Pulmonary artery endothelial cell (primary cell): ENCODE measurements around the gene CLEC9A. TPM values are rescaled to one million over a fixed set of nuclear protein-coding genes. Genes with fewer than 3 reads are reported as not detected.
"Not testable (repeated sequence)": the region's sequence is repeated elsewhere in the genome, so short reads cannot be mapped to it uniquely, and the experiment has no call there.

Experiments
- DNase-seq: peaks from one replicate; pipeline ENCODE4 v3.0.0-alpha.2; 2011; ENCODE audit warnings: low read depth, low spot score
- total RNA-seq: library from RNA; depleted of rRNA; stranded (reverse); fragments of >200 nt; gene quantifications from 2 replicates; pipeline ENCODE4 v1.2.3, GENCODE V29; 2014

The CLEC9A gene
- total RNA-seq, result not detected in 2 replicates

- no peak for DNase-seq
Measured at GRCh38 chr12:10030446-10030845, at the start of gene CLEC9A. TSS of gene CLEC9A (plus strand) at chr12:10030682. CDS start at chr12:10052688, 22,006 bp downstream.

- no peak for DNase-seq
Measured at GRCh38 chr12:9991876-9992275, 38.6 kb upstream of the CLEC9A start.

- no peak for DNase-seq
Measured at GRCh38 chr12:9992296-9992695, 38.2 kb upstream of the CLEC9A start.

- no peak for DNase-seq
Measured at GRCh38 chr12:9999016-9999415, 31.5 kb upstream of the CLEC9A start, which contains the start of gene CLEC1B. TSS of gene CLEC1B (minus strand) at chr12:9999121. CDS start at chr12:9999100, 21 bp downstream.

GRCh38 chr12:10001171-10001776 is 29.2 kb upstream of the CLEC9A start:
- no peak for DNase-seq

- no peak for DNase-seq
Measured at GRCh38 chr12:10012630-10013330, 17.7 kb upstream of the CLEC9A start.

GRCh38 chr12:10015450-10015849 is 15.0 kb upstream of the CLEC9A start:
- no peak for DNase-seq

- DNase-seq, result peak; percentile 79
Measured at GRCh38 chr12:10016881-10017280, 13.6 kb upstream of the CLEC9A start.

- no peak for DNase-seq
Measured at GRCh38 chr12:10018386-10018785, 12.1 kb upstream of the CLEC9A start.

- DNase-seq, result no peak
Measured at GRCh38 chr12:10021342-10021741, 9.1 kb upstream of the CLEC9A start.

- no peak for DNase-seq
Measured at GRCh38 chr12:10025236-10025635, 5.2 kb upstream of the CLEC9A start.

- DNase-seq, result not testable (repeated sequence)
Measured at GRCh38 chr12:10026666-10027065, 3.8 kb upstream of the CLEC9A start.

- no peak for DNase-seq
Measured at GRCh38 chr12:10027311-10027710, 3.2 kb upstream of the CLEC9A start.

GRCh38 chr12:10027721-10028120 is 2.8 kb upstream of the CLEC9A start:
- no peak for DNase-seq

GRCh38 chr12:10031321-10031720 is 839 bp downstream of the CLEC9A start:
- peak; percentile 77 for DNase-seq

- DNase-seq, result peak; percentile 99
Measured at GRCh38 chr12:10031771-10032175, 1.3 kb downstream of the CLEC9A start.

- no peak for DNase-seq
Measured at GRCh38 chr12:10033783-10034545, 3.5 kb downstream of the CLEC9A start.

- DNase-seq, result no peak
Measured at GRCh38 chr12:10042167-10042566, 11.7 kb downstream of the CLEC9A start.

- DNase-seq, result no peak
Measured at GRCh38 chr12:10048526-10048925, 18.0 kb downstream of the CLEC9A start.

GRCh38 chr12:10052193-10052913 is 21.9 kb downstream of the CLEC9A start:
- DNase-seq, result no peak

GRCh38 chr12:10058387-10058786 is 27.9 kb downstream of the CLEC9A start:
- DNase-seq, result no peak

- DNase-seq, result no peak
Measured at GRCh38 chr12:10065241-10065640, 34.8 kb downstream of the CLEC9A start.
